ENCODE measurements around the gene DDI2. TPM values are rescaled to one million over a fixed set of nuclear protein-coding genes. Genes with fewer than 3 reads are reported as not detected.

DDI2 gene
- total RNA-seq, 1 donor from 2014 or later = 26.1 TPM

DNA sequence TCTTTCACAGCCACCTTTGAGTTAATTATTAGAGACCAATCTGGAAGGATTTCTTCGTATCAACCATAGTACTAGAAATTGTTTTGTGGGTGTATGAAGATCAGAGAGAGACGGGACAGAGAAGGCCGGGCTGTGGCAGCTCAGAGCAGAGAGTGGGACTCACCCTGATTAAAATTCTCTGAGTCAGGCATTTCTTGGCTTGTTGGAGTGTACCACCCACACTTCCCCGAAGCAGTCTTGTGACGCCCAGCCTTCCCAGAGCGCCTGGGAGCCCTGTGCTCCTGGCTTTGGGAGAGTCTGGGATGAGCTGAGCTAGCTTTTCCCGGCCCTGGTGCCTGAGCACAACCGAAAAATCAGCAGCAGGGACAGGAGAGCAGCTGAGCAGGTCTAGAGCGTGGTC is 86.3 kb downstream of the DDI2 start:
- Mint-ChIP-seq H3K27ac (ENCODE audit: unreplicated experiment) (peak overlapping the region; percentile 94), H3K4me3 (ENCODE audit: unreplicated experiment) (no peak overlapping the region), H3K4me1 (ENCODE audit: low read depth, unreplicated experiment) (peaks cover 25% of the 10 kb centered on the region), H3K36me3 (ENCODE audit: low read depth, unreplicated experiment) (peaks cover 4% of the 10 kb centered on the region), H3K9me3 (ENCODE audit: unreplicated experiment) (no peaks in the 10 kb centered on the region), H3K27me3 (ENCODE audit: low read depth, unreplicated experiment) (no peaks in the 10 kb centered on the region)
- Histone ChIP-seq H3K4me1 (ENCODE audit: insufficient read depth, low read length) (peaks cover 20% of the 10 kb centered on the region), H4K20me1 (ENCODE audit: insufficient read depth, low read length) (peaks cover 58% of the 10 kb centered on the region), H3K4me2 (ENCODE audit: low read length) (peak overlapping the region; percentile 78), H2AFZ (ENCODE audit: low read depth, low read length) (peak overlapping the region; percentile 39), H3K9me3 (ENCODE audit: insufficient read depth, low read depth, low read length) (no peaks in the 10 kb centered on the region), H3K9ac (ENCODE audit: low read length) (peak overlapping the region; percentile 73), H3K27ac (ENCODE audit: low read depth, low read length) (peak overlapping the region; percentile 81), H3K79me2 (ENCODE audit: insufficient read depth, low read length) (peaks cover 75% of the 10 kb centered on the region), H3K4me3 (ENCODE audit: insufficient read depth, low read depth, low read length) (no peak overlapping the region), H3K36me3 (ENCODE audit: insufficient read depth, low read length) (peaks cover 2% of the 10 kb centered on the region), H3K27me3 (ENCODE audit: insufficient read depth, low read length) (no peaks in the 10 kb centered on the region)
- peak; percentile 81 for FAIRE-seq
- TF ChIP-seq, protein P1, sequence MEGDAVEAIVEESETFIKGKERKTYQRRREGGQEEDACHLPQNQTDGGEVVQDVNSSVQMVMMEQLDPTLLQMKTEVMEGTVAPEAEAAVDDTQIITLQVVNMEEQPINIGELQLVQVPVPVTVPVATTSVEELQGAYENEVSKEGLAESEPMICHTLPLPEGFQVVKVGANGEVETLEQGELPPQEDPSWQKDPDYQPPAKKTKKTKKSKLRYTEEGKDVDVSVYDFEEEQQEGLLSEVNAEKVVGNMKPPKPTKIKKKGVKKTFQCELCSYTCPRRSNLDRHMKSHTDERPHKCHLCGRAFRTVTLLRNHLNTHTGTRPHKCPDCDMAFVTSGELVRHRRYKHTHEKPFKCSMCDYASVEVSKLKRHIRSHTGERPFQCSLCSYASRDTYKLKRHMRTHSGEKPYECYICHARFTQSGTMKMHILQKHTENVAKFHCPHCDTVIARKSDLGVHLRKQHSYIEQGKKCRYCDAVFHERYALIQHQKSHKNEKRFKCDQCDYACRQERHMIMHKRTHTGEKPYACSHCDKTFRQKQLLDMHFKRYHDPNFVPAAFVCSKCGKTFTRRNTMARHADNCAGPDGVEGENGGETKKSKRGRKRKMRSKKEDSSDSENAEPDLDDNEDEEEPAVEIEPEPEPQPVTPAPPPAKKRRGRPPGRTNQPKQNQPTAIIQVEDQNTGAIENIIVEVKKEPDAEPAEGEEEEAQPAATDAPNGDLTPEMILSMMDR (IDR thresholded peaks at IDR 0.05; ENCODE audit: insufficient read depth, low read depth, low read length) = no peak
- no peak for TF ChIP-seq EZH2 (IDR thresholded peaks at IDR 0.05; ENCODE audit: insufficient read depth, low read length)
- DNase-seq (ENCODE audit: low read depth) = peak; percentile 94

DNA sequence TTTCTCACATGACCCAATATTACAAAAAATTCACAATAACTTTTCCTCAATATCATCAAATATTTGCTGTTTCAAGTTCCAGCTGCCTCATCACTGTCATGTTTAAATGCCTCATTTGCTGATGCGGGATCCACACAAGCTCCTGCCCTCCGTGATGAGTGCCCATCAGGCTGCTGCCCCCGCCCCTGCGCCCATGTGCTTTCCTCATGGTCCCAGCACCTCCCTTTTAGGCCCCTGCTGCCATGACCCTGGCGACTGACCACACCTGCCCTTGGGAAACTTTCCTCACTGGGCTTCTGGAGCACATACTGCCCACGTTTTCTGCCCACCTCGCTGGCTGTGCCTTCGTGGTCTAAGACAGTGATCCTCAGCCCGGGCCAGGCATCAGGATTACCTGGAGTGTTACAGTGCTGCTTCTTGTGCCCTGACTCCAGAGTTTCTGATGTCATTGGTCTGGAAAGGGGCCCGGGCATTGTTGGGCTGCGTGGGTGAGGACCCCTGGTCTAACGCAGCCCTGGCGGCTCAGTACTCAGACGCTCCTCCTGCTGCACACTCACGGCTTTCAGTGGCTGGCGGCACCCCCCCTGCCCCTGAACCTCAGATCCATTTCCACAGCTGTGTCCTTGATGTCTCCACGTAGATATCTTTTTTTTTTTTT is 87.4 kb downstream of the DDI2 start:
- H3K4me3 Mint-ChIP-seq (ENCODE audit: unreplicated experiment) = no peak overlapping the region
- Histone ChIP-seq H4K20me1 (ENCODE audit: insufficient read depth, low read length) (peaks cover 65% of the 10 kb centered on the region), H3K4me1 (ENCODE audit: insufficient read depth, low read length) (peaks cover 20% of the 10 kb centered on the region), H3K27ac (ENCODE audit: low read depth, low read length) (no peak overlapping the region), H2AFZ (ENCODE audit: low read depth, low read length) (no peak overlapping the region), H3K36me3 (ENCODE audit: insufficient read depth, low read length) (peaks cover 2% of the 10 kb centered on the region), H3K27me3 (ENCODE audit: insufficient read depth, low read length) (no peaks in the 10 kb centered on the region), H3K79me2 (ENCODE audit: insufficient read depth, low read length) (peaks cover 76% of the 10 kb centered on the region), H3K9me3 (ENCODE audit: insufficient read depth, low read depth, low read length) (no peaks in the 10 kb centered on the region), H3K4me2 (ENCODE audit: low read length) (no peak overlapping the region), H3K4me3 (ENCODE audit: insufficient read depth, low read depth, low read length) (no peak overlapping the region), H3K9ac (ENCODE audit: low read length) (peak overlapping the region; percentile 73)
- no peaks in the 10 kb centered on the region for H3K9me3 Mint-ChIP-seq (ENCODE audit: unreplicated experiment)
- DNase-seq (ENCODE audit: low read depth) = no peak
- H3K36me3 Mint-ChIP-seq (ENCODE audit: low read depth, unreplicated experiment) = peaks cover 4% of the 10 kb centered on the region
- peaks cover 25% of the 10 kb centered on the region for H3K4me1 Mint-ChIP-seq (ENCODE audit: low read depth, unreplicated experiment)
- no peak for FAIRE-seq
- TF ChIP-seq, protein P1 (IDR thresholded peaks at IDR 0.05; ENCODE audit: insufficient read depth, low read depth, low read length) = no peak
- no peak for TF ChIP-seq EZH2 (IDR thresholded peaks at IDR 0.05; ENCODE audit: insufficient read depth, low read length)
- peak overlapping the region; percentile 94 for H3K27ac Mint-ChIP-seq (ENCODE audit: unreplicated experiment)
- no peaks in the 10 kb centered on the region for H3K27me3 Mint-ChIP-seq (ENCODE audit: low read depth, unreplicated experiment)

DNA sequence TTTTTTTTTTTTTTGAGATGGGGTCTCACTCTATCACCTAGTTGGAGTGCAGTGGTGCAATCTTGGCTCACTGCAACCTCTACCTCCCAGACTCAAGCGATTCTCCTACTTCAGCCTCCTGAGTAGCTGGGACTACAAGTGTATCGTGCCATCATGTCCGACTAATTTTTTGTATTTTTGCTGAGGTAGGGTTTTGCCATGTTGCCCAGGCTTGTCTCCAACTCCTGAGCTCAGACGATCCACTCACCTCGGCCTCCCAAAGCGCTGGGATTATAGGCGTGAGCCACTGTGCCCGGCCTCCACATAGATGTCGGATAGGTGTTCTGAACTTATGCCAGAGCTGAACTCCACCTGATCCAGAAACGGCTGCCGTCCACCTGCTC is 87.9 kb downstream of the DDI2 start:
- peaks cover 20% of the 10 kb centered on the region for H3K4me1 ChIP-seq (ENCODE audit: insufficient read depth, low read length)
- H3K9me3 Mint-ChIP-seq (ENCODE audit: unreplicated experiment) = no peaks in the 10 kb centered on the region
- no peak overlapping the region for H3K4me2 ChIP-seq (ENCODE audit: low read length)
- H3K9me3 ChIP-seq (ENCODE audit: insufficient read depth, low read depth, low read length) = no peaks in the 10 kb centered on the region
- H3K9ac ChIP-seq (ENCODE audit: low read length) = no peak overlapping the region
- no peak overlapping the region for H2AFZ ChIP-seq (ENCODE audit: low read depth, low read length)
- H3K36me3 Mint-ChIP-seq (ENCODE audit: low read depth, unreplicated experiment) = peaks cover 4% of the 10 kb centered on the region
- DNase-seq (ENCODE audit: low read depth) = no peak
- peaks cover 25% of the 10 kb centered on the region for H3K4me1 Mint-ChIP-seq (ENCODE audit: low read depth, unreplicated experiment)
- H3K27ac ChIP-seq (ENCODE audit: low read depth, low read length) = no peak overlapping the region
- peaks cover 62% of the 10 kb centered on the region for H4K20me1 ChIP-seq (ENCODE audit: insufficient read depth, low read length)
- no peaks in the 10 kb centered on the region for H3K27me3 ChIP-seq (ENCODE audit: insufficient read depth, low read length)
- H3K4me3 Mint-ChIP-seq (ENCODE audit: unreplicated experiment) = no peak overlapping the region
- no peak overlapping the region for H3K4me3 ChIP-seq (ENCODE audit: insufficient read depth, low read depth, low read length)
- TF ChIP-seq, protein P1 (IDR thresholded peaks at IDR 0.05; ENCODE audit: insufficient read depth, low read depth, low read length) = no peak
- peaks cover 2% of the 10 kb centered on the region for H3K36me3 ChIP-seq (ENCODE audit: insufficient read depth, low read length)
- H3K27ac Mint-ChIP-seq (ENCODE audit: unreplicated experiment) = peak overlapping the region; percentile 41
- no peak for FAIRE-seq
- no peaks in the 10 kb centered on the region for H3K27me3 Mint-ChIP-seq (ENCODE audit: low read depth, unreplicated experiment)
- H3K79me2 ChIP-seq (ENCODE audit: insufficient read depth, low read length) = peaks cover 73% of the 10 kb centered on the region
